Ectodermal cell (in vitro differentiated cells): Measurements from ENCODE around the gene PLPP1.

Experiments used
- H3K27ac ChIP-seq: 2 replicates; pipeline ENCODE4 v1.7.0; 2013; ENCODE audit warnings: mild to moderate bottlenecking, low read depth, low read length; ENCODE audit not compliant: insufficient read depth, poor library complexity, severe bottlenecking
- H3K27me3 ChIP-seq: 2 replicates; pipeline ENCODE4 v1.7.0; 2013; ENCODE audit warnings: mild to moderate bottlenecking, low read length; ENCODE audit not compliant: insufficient read depth, control insufficient read depth, poor library complexity, severe bottlenecking
- H3K36me3 ChIP-seq: one replicate; pipeline ENCODE4 v1.7.0; 2013; ENCODE audit warnings: low read length; ENCODE audit not compliant: control insufficient read depth, insufficient read depth
- H3K4me1 ChIP-seq: one replicate; pipeline ENCODE4 v1.7.0; 2013; ENCODE audit warnings: low read length; ENCODE audit not compliant: control insufficient read depth, insufficient read depth
- H3K4me3 ChIP-seq: 2 replicates; pipeline ENCODE4 v1.7.0; 2013; ENCODE audit warnings: low read depth, low read length, control low read depth; ENCODE audit not compliant: insufficient read depth
- H3K9me3 ChIP-seq: 2 replicates; pipeline ENCODE4 v1.7.0; 2013; ENCODE audit warnings: mild to moderate bottlenecking, low read length, moderate library complexity; ENCODE audit not compliant: control insufficient read depth
- WGBS, 2 experiments: methylation state at CpG; one replicate each; pipeline ENCODE4 v1.1.7; 2013; ENCODE audit warnings: missing lambda C conversion rate in 2 of 2; 5-methylcytosine and 5-hydroxymethylcytosine counted together

PLPP1 gene

DNA sequence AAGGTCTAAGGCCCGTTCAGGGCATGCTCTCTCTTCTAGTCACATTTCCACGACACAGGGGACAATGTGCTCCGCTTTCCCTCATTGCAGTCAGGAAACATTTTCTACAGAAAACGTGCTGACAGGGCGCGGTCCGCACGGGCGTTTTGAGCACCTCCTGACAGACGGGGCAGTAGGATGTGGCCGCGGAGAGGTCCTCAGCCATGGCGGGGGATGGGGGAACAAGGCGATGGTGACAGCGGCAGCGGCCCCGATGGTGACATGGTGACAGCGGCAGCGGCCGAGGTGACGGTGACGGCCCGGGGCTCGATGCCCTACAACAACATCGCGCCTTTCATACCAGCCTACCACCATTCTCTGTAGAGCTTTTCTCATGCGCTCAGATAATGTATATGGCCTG, 4.1 kb downstream of the PLPP1 start:
- no peaks in the 10 kb centered on the region for H3K27me3 ChIP-seq
- no peaks in the 10 kb centered on the region for H3K36me3 ChIP-seq
- peaks cover 6% of the 10 kb centered on the region for H3K4me1 ChIP-seq
- no peak overlapping the region for H3K4me3 ChIP-seq
- no peaks in the 10 kb centered on the region for H3K9me3 ChIP-seq
- H3K27ac ChIP-seq: no peak overlapping the region
- 93% methylated on average over 27 of the region's 27 CpGs for WGBS, 2 experiments

DNA sequence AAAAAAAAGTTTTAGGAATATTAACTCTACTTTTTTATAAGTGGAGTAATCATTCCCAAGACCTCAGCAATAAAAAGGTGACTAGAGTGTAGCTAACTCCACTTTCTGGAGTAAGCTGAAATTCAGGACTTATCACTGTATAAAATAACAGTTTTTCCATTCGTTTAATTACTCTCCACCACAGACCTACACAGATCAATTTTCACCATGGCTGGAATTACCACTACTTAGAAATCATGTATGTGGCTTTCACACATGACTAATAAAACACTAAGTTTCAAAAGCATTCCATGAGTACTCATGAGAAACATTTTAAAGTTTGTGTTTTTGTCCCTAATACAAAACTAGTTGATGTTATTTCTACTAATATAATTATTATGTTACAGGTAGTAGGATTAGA, 9.9 kb downstream of the PLPP1 start:
- Histone ChIP-seq H3K36me3 (no peaks in the 10 kb centered on the region), H3K4me3 (no peak overlapping the region), H3K4me1 (no peaks in the 10 kb centered on the region), H3K27me3 (no peaks in the 10 kb centered on the region), H3K9me3 (no peaks in the 10 kb centered on the region), H3K27ac (no peak overlapping the region)
- WGBS, 2 experiments: 94 to 100% methylated on average over 1 of the region's 1 CpG

DNA sequence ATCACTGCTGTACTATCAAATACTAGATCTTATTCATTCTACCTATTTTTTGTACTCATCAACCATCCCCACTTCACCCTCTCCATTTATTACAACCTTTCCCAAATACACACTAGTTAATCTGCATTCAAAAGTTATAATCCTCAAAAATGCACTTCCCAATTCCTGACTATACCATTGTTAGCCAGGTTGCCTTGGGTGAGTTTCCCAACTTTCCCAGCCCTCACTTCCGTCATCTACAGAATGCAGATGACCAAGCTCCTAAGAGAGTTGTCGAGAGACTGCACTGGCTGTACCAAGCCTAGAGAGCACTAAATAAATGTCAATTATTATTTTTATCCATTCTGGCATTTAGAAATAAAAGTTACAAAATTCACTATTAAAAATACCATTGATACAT, 11.5 kb downstream of the PLPP1 start:
- no peak overlapping the region for H3K27ac ChIP-seq
- H3K4me1 ChIP-seq: no peaks in the 10 kb centered on the region
- no peaks in the 10 kb centered on the region for H3K9me3 ChIP-seq
- H3K36me3 ChIP-seq: no peaks in the 10 kb centered on the region
- H3K4me3 ChIP-seq: no peak overlapping the region
- WGBS, 2 experiments: 89 to 100% methylated on average over 2 of the region's 2 CpGs
- H3K27me3 ChIP-seq: no peaks in the 10 kb centered on the region

DNA sequence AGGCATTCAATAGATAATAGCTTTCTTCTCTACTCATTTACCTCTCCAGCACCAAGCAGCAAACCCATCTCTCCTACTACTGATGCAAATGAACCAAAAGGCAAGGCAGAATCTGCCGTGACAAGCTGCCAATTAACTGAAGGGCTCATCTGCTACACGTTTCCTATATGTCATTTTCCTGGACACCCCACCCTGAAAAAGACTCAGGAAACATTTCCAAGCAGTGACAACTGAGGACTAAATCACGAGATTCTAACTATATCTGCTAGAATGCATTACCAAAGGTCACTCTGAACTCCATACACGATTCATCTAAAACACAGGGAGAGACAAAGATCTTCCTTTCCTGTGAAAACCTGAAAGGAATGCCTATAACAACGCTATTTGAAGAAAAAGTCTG, 12.9 kb downstream of the PLPP1 start:
- Histone ChIP-seq H3K27ac (no peak overlapping the region), H3K4me3 (no peak overlapping the region), H3K36me3 (no peaks in the 10 kb centered on the region), H3K9me3 (no peaks in the 10 kb centered on the region), H3K27me3 (no peaks in the 10 kb centered on the region), H3K4me1 (no peaks in the 10 kb centered on the region)
- WGBS, 2 experiments: 84 to 93% methylated on average over 5 of the region's 5 CpGs

DNA sequence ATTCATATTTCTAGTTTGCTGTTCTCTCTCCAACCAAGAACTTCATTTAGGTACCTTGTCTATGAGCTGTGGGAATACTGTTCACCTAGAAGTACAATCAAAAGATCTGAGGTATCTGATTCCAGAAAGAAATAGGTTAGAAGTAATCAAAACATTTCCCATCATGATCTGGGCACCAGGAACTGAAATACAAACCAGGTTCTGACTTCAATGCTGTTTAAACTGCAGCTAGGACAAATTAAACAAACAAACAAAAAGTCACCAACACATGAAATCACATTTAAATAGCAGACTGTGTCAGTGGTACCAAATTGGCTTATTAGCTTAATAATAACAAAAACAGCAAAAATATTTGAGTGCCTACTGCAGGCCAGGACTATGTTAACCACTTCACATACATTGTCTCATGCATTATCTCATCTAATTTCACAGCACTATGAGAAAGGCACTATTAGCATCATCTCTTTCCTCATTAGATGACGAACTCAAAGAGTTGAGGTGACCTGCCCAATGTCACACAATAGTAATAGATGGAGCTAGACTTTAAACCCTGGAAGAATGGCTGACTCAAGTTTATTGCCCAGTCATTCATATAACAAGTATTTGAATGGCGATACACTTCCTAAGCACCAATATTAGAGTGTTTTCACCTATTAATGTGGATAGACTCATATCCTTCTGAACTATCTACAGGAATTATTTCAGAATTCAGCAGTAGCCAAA, 14.5 kb downstream of the PLPP1 start:
- 91 to 100% methylated on average over 2 of the region's 2 CpGs for WGBS, 2 experiments
- H3K27ac ChIP-seq: no peak overlapping the region

DNA sequence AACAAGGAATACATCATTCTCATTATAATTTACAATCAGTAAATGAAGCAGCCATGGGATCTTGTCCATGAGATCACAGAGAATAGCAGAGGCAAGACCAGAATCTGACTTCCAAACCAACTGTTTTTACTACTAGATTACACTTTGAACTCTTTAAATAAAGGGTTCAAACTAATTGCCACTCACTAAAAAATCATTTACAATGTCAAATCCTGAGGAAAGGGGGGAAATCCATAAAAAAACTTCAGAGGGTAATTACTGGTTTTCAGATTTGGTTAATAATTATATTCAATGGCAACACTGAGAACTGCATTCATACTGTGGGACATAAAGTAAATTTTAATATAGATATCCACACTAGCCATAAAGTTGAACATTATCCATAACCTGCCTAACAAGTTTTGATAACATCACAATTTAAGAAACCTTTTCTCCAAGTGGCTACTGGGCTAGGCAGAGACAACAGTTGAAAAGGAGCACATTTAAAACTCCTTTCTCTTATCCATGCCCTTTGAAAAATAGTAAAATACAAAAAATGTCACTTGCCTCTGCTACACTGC, 15.9 kb downstream of the PLPP1 start:
- Histone ChIP-seq H3K9me3 (no peaks in the 10 kb centered on the region), H3K36me3 (no peaks in the 10 kb centered on the region), H3K27me3 (no peaks in the 10 kb centered on the region), H3K4me3 (no peak overlapping the region), H3K4me1 (no peaks in the 10 kb centered on the region), H3K27ac (no peak overlapping the region)

More for the DNA sequence above, 14.5 kb downstream of the PLPP1 start:
- H3K4me1 ChIP-seq: no peaks in the 10 kb centered on the region
- no peaks in the 10 kb centered on the region for H3K36me3 ChIP-seq
- H3K4me3 ChIP-seq: no peak overlapping the region
- H3K9me3 ChIP-seq: no peaks in the 10 kb centered on the region
- no peaks in the 10 kb centered on the region for H3K27me3 ChIP-seq

DNA sequence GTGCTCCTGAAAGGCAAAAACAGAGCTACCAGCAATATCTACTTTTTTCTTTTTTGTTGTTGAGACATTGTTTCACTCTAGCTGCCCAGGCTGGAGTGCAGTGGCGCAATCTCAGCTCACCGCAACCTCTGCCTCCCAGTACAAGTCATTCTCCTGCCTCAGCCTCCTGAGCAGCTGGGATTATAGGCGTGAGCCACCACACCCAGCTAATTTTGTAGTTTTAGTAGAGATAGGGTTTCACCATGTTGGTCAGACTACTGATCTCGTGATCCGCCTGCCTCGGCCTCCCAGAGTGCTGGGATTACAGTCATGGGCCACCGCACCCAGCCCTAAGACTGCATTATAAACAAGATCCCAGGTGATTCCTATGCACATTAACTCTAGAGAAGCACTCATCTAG, 17.0 kb downstream of the PLPP1 start:
- WGBS, 2 experiments: 92 to 95% methylated on average over 7 of the region's 7 CpGs
- H3K4me1 ChIP-seq: no peaks in the 10 kb centered on the region
- H3K4me3 ChIP-seq: no peak overlapping the region
- H3K9me3 ChIP-seq: no peaks in the 10 kb centered on the region
- H3K27ac ChIP-seq: no peak overlapping the region
- H3K36me3 ChIP-seq: no peaks in the 10 kb centered on the region
- H3K27me3 ChIP-seq: no peaks in the 10 kb centered on the region

DNA sequence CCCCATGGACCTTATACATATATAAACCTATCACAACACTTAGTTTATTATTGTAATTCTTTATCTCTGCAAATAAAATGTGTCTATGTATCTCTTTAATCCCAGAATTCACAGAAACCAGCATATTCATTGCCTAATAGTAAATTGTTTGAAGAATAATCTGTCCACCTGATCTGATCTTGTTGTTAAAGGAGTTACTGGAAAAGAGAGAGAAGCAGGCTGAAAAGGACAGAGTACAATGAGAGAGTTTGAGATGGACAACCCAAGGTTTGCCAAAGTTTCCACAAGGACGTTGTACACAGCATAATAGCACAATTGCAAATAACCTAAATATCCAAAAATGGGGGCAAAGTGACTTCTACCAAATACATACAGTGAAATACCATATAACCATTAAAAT, 23.8 kb downstream of the PLPP1 start:
- Histone ChIP-seq H3K27ac (no peak overlapping the region), H3K27me3 (no peaks in the 10 kb centered on the region), H3K9me3 (no peaks in the 10 kb centered on the region), H3K4me3 (no peak overlapping the region), H3K36me3 (no peaks in the 10 kb centered on the region), H3K4me1 (no peaks in the 10 kb centered on the region)
- WGBS, 2 experiments: 67 to 100% methylated on average over 1 of the region's 1 CpG

DNA sequence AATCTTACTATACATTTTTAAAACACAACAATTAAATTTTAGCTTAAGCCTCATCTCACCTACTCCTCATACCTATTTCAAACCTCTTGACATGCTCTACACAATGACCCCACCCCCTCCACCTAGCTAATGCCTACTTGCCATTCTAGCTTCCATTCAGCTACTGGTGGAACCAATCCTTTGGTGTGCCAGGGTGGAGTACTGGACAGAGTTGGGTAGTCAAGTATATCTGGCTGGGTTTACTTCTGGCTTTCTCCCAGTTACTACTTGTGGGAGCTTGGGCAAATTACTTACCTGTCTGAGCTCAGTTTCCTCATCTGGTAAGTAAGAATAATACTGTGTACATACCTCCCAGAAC, 24.3 kb downstream of the PLPP1 start:
- H3K9me3 ChIP-seq: no peaks in the 10 kb centered on the region
- H3K27me3 ChIP-seq: no peaks in the 10 kb centered on the region
- no peaks in the 10 kb centered on the region for H3K4me1 ChIP-seq
- no peak overlapping the region for H3K4me3 ChIP-seq
- no peak overlapping the region for H3K27ac ChIP-seq
- H3K36me3 ChIP-seq: no peaks in the 10 kb centered on the region

DNA sequence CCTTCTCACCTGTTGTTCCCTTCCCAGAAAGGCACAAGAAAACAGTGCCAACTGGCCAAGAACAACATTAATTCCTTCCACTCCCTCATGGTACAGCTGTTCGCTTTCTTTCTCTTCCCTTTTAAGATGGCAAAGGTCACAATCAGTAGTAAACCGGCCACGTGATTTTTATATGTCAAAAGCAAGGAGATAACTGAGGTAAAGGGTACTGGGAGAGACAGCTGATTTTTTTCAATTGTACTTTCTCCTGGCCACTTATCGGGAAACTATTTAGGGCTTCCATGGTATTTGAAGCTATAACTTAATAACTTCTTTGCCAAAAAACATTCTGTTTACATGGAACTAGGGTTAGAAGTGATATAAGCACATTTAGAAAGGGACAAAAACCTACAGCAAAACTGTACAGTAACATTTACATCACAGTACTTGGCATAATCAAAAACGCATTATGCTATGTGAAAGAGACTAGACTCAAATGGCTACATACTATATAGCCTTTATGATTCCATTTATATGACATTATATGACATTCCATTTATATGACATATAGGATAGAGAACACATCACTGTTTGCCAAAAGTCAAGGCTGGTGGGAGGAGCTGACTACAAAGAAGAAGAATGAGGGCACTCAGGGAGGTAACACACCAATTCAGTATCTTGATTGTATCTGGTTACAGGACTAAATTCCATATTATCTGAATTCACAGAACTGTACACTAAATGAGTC, 24.8 kb downstream of the PLPP1 start:
- no peak overlapping the region for H3K27ac ChIP-seq
- H3K27me3 ChIP-seq: no peaks in the 10 kb centered on the region
- H3K4me3 ChIP-seq: no peak overlapping the region
- no peaks in the 10 kb centered on the region for H3K36me3 ChIP-seq
- no peaks in the 10 kb centered on the region for H3K9me3 ChIP-seq
- 89 to 93% methylated on average over 3 to 5 of the region's 5 CpGs for WGBS, 2 experiments
- no peaks in the 10 kb centered on the region for H3K4me1 ChIP-seq
